GM19099 (cell line): Measurements from ENCODE around the gene ARHGEF6.

ENCODE experiments used
- POLR2A ChIP-seq: IDR thresholded peaks from 3 replicates; pipeline ENCODE4 v1.6.1; 2011; ENCODE audit warnings: low read depth; ENCODE audit not compliant: insufficient read length; ENCODE audit errors: extremely low read depth

Gene ARHGEF6

DNA sequence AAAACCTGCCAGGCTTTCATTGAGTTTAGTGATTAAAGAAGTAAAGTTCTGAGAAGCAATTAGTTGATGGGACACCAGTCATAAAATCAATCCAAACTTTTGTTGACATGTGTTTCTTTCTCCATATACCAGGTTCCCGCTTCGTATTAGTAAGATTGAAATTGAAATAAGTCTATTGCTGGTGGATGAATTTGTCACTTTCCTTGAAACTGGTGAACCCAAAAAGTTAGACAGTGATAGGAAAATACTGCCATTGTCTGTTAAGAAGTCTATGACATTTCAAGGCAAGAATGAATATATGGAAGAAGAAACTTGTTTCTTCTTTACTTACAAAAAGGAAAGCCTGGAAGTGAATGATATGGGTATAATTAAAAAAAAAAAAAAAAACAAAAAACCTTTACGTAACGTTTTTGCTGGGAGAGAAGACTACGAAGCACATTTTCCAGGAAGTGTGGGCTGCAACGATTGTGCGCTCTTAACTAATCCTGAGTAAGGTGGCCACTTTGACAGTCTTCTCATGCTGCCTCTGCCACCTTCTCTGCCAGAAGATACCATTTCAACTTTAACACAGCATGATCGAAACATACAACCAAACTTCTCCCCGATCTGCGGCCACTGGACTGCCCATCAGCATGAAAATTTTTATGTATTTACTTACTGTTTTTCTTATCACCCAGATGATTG lies 132.9 kb downstream of the ARHGEF6 start, which contains the start of gene CD40LG:
Gene CD40LG (plus strand): TSS at position 482 of the 684 bp plus-strand sequence. CDS start 91 bp downstream, at position 573.
- TF ChIP-seq POLR2A: no peak

GRCh38 chrX:136646602-136647239 lies 134.0 kb downstream of the ARHGEF6 start:
- no peak for TF ChIP-seq POLR2A

DNA sequence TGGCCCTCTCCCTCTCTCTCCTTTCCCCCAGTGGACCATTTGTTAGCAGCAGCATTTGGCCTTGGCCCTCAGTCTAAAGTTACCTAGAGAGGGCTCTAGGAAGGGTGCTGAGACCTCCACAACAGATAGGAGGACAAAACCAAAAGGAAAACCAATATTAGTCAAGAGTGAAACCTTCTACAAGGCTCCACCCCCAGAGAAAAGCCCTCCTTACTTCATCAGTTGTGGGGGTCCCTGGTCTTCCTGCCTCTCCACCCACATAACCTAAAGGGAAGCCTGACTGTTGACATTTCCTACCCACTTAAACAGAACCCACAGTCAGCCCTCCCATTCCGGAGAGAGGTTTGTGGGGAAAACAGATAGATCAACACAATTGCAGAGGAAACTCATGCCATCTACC lies 137.5 kb downstream of the ARHGEF6 start:
- TF ChIP-seq POLR2A: no peak

- no peak for TF ChIP-seq POLR2A
Observed at GRCh38 chrX:136639506-136640176, 141.1 kb downstream of the ARHGEF6 start.

DNA sequence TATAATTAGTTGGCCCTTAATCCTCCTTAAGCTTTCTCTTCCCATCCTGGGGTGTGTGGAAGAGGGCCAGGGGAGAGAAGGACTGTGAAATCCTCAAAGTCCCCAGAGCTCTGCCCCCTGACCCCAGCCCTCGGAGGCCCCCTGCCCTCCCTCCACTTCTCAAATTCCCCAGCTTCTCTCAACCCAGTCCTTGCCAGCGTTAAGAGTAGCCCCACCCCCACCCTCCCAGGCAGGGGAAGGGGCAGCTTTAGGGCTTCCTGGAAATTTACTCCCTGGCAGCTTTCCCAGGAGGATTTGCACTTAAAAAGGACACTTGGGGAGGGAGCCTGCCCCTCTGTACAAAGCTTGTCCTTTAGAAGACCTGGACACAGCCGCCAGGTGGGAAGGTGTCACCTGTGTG lies 144.6 kb downstream of the ARHGEF6 start:
- TF ChIP-seq POLR2A: no peak

- TF ChIP-seq POLR2A: no peak
Observed at GRCh38 chrX:136635235-136635634, 145.5 kb downstream of the ARHGEF6 start.

DNA sequence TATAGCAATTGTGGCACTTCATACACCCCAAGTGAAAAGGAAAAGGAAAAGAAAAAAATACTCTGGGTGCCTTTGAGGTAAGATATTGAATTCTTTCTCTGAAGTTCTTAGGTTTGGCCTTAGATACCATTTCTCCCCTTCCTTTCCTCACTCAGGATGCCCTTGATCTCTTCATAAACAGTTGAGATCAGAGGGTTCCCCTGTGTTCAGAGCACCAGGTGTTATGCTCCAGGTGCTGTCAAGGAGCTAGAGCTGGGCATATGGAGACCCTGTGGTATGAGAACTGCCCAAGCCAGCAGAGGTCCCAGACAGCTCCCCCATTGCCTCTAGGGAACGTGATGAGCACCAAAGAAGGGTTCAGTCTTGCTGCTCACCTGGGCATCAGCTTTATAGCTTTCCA lies 149.9 kb downstream of the ARHGEF6 start:
- no peak for TF ChIP-seq POLR2A

DNA sequence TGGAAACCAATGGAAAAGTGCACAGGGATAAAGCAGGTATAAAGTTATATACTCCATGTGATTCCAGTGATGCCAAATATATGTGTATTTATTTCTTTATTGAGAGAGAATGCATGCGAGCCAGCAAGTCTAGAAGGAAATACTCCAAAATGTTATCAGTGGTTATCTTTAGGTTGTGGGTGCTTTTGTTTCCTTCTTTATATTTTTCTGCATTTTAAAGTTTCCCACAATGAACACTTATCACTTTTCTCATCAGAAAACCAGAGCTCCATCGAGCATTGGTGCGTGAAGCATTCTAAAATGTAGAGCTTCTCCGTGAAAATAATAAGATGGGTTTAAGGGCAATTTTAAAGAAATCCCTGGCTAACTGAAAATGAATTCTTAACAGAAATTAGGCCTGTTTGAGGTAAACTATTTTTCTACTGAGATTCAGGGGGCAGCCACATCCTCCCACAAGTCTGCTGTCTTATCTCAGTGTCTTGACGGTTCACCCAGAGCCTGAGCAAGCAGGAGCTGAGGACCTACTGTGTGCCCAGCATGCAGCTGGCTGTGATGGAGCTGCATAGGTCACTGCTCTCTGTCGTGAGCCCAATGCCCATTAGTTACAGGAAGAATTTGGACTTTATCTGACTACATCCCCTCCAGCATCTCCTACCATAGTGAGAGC lies 151.5 kb downstream of the ARHGEF6 start:
- no peak for TF ChIP-seq POLR2A

GRCh38 chrX:136627409-136627808 lies 153.3 kb downstream of the ARHGEF6 start:
- no peak for TF ChIP-seq POLR2A

DNA sequence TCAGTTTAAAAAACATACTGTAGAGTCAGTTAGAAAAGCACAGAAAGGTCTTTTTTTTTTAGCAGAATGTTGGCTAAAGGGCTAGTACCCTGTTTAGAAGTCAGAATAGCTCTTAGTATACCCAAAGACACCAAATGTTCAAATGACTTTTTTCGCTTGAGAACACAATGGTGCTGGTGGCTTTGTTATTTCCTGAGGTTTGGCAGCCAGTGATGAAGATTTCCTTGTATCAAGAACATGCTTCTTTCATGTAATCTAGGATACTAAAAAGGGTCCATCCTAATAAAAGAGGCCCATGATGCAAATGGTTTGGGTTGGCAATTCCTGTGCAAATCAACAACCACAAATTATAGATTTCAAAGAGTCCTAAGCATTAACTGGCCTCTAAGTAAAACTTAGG lies 153.8 kb downstream of the ARHGEF6 start:
- TF ChIP-seq POLR2A: no peak

DNA sequence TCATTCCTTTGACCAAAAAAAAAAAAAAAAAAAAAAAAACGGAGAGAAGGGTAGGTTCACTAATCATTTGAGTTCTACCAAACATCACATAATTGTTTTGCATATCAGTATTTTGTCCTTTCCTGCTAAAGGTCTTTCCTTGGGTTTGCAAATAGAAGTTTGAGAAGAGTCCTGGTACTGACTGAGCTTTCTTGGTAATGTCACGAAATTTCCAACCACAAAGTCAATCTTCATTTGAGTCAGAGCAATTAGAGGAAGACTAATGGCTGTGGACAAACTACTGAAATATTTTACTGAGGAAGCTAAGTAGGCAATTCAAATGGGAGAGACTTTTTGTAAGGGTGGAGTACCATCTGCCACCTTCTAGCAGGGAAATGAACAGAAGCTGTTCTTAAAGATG lies 154.5 kb downstream of the ARHGEF6 start:
- no peak for TF ChIP-seq POLR2A

DNA sequence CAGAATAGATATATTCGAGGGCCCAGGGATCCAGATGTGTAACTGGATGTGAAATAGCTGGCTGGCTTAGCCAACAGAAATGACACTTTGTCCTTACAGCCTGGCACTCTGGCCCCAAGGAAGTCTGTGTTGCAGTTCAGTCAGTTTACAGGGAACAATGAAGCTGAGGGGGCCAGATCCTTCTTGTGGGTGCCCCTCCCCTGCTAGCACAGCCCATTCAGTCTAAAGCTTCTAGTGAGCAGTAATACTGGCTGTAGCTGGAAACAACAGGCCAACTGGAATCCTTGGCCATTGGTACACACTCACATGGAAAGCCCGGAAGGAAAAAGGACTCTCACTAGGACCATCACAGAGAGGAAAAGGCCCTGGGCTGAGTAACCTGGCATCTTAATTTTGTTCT lies 155.5 kb downstream of the ARHGEF6 start:
- TF ChIP-seq POLR2A: no peak

DNA sequence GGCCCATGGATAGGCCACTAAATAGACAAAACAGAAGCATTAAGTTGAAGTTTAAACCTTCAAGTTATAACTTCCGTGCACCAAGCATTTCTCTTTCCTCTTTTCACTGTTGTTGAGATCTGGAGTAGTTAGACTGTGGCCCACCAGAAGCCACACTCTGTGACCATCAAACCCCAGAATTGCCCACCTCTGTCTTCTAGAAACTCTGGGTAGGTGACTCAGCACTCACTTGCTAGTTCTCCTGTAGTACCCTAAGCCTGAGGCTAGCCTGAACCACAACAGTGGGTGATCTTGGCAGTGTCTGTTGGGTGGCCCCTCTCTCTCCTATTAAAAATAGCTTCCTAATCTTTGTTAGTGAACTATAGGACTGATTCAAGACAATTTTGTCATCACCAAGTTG lies 157.3 kb downstream of the ARHGEF6 start:
- TF ChIP-seq POLR2A: no peak

- TF ChIP-seq POLR2A: no peak
Observed at GRCh38 chrX:136622568-136622967, 158.2 kb downstream of the ARHGEF6 start.

DNA sequence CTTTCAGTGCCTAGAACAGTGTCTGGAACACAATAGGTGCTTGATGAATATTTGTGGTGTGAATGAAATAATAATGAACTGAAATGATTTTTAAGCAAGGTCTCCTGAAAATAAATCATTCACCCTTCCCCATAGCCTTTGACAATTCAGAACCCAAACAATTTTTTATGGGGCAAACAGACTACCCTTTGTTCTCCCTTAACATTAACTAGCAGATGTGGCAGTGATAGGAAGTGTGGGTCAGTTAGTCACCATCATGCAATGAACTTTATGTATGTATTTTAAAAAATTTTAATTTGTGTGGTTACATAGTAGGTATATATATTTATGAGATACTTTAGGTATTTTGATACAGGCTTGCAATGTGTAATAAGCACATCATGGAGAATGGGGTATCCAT lies 160.0 kb downstream of the ARHGEF6 start:
- TF ChIP-seq POLR2A: no peak
